Smooth muscle cell (in vitro differentiated cells): ENCODE data around the gene MYL10. TPM values are rescaled to one million over a fixed set of nuclear protein-coding genes. Genes with fewer than 3 reads are reported as not detected.
A peak's percentile ranks its signal among the peaks of the same experiment; 100 is the strongest.
"Not testable (repeated sequence)": the region's sequence is repeated elsewhere in the genome, so short reads cannot be mapped to it uniquely, and the experiment has no call there.

Experiments used
- DNase-seq: peaks from one replicate; lab custom pipeline; 2025; ENCODE audit not compliant: unreplicated experiment; lab: John Stamatoyannopoulos, UW
- H2AFZ ChIP-seq: fragments of 200-600 bp; sonication (generic); 2 replicates; pipeline ENCODE4 v1.6.0; 2016; ENCODE audit warnings: antibody characterized with exemption, low read depth, mild to moderate bottlenecking
- H3F3A ChIP-seq: fragments of 200-600 bp; sonication (generic); 2 replicates; pipeline ENCODE4 v1.6.0; 2017; ENCODE audit warnings: antibody characterized with exemption, low read depth
- H3K27ac ChIP-seq: fragments of 200-600 bp; sonication (generic); 2 replicates; pipeline ENCODE4 v1.5.1; 2016; ENCODE audit warnings: low read depth, mild to moderate bottlenecking
- H3K27me3 ChIP-seq: fragments of 200-600 bp; sonication (generic); 2 replicates; pipeline ENCODE4 v1.6.1; 2016; ENCODE audit warnings: low read depth, mild to moderate bottlenecking
- H3K36me3 ChIP-seq: fragments of 200-600 bp; sonication (generic); 2 replicates; pipeline ENCODE4 v1.5.1; 2016; ENCODE audit warnings: low read depth
- H3K4me1 ChIP-seq: fragments of 200-600 bp; sonication (generic); 2 replicates; pipeline ENCODE4 v1.5.1; 2016; ENCODE audit warnings: low read depth
- H3K4me2 ChIP-seq: fragments of 200-600 bp; sonication (generic); 2 replicates; pipeline ENCODE4 v1.6.0; 2016; ENCODE audit warnings: mild to moderate bottlenecking
- H3K4me3 ChIP-seq: fragments of 200-600 bp; sonication (generic); 2 replicates; pipeline ENCODE4 v1.5.1; 2016; ENCODE audit warnings: mild to moderate bottlenecking
- H3K79me2 ChIP-seq: fragments of 200-600 bp; sonication (generic); 2 replicates; pipeline ENCODE4 v1.6.0; 2016; ENCODE audit warnings: low read depth, mild to moderate bottlenecking
- H3K9ac ChIP-seq: fragments of 200-600 bp; sonication (generic); 2 replicates; pipeline ENCODE4 v1.6.0; 2016; ENCODE audit warnings: low read depth
- H3K9me3 ChIP-seq: fragments of 200-600 bp; sonication (generic); replicated peaks from 2 replicates; pipeline ENCODE4 v1.5.1; 2016; ENCODE audit warnings: low read depth
- H4K20me1 ChIP-seq: fragments of 200-600 bp; sonication (generic); 2 replicates; pipeline ENCODE4 v1.6.0; 2016; ENCODE audit warnings: low read depth
- WGBS: methylation state at CpG from one replicate; pipeline ENCODE4 v1.1.7; 2016; ENCODE audit warnings: low lambda C conversion rate; 5-methylcytosine and 5-hydroxymethylcytosine counted together
- polyA plus RNA-seq: library from polyadenylated mRNA; unstranded; fragments of >200 nt; fragmentation: Nextera tagmentation; extraction: Ambion mirVana; gene quantifications from 2 replicates; pipeline ENCODE4 v1.2.1, GENCODE V29; 2016
- total RNA-seq: library from RNA; depleted of rRNA; stranded (reverse); fragments of >200 nt; gene quantifications from 2 replicates; pipeline ENCODE4 v1.2.3, GENCODE V29; 2014
- TF ChIP-seq, protein P1 (sequence below): fragments of 200-600 bp; sonication (generic); IDR thresholded peaks from 2 replicates; pipeline ENCODE4 v1.5.1; 2017; ENCODE audit warnings: borderline replicate concordance, mild to moderate bottlenecking, antibody characterized with exemption; ENCODE audit not compliant: insufficient read depth, poor library complexity, severe bottlenecking

The MYL10 gene
- total and polyA plus RNA-seq, 2 experiments from 2014 or later: 5.3 to 32.7 TPM

DNA sequence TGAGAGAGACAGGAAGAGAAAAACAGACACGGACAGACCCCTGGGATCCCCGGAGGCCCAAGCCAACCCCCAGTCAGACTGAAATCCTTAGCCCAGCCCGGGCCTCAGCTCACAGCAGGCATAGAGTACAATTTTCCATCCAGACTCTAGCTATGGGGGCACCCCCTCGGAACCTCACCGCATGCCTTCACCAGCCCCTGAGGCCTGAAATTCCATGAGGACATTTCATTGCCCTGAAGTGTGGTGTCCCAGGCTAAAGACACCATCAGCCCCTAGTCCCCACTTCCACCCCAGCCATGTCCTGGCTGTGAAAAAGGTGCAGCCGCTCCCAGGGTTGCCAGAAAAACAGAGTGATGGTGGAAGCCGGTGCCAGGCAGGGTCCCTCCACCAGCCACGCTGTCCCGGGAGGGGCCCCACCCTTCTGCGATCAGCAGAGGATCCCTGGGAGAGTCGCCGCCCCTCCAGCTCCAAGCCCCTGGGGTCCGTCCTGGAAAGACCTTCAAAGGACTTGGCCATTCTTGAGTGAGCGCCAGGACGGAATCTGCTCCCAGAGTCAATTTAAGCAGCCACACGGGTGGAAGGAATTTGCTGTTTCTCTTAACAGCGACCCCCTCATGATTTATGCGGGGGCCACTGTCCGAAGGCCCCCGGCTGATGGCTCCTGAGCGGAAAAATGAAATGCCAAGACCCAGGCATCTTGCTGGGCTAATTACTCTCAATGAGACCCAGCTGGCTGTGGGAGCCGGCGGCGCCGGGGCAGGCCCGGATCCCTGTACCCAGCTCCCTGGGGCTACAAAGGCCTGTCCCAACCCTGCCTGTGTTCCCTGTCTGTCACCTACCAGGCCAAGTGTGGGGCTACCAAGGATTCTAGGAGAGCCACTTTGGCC lies 23.2 kb downstream of the MYL10 start:
- 74% methylated on average over 26 of the region's 26 CpGs for WGBS
- Histone ChIP-seq H3F3A (no peaks in the 10 kb centered on the region), H3K9ac (no peak overlapping the region), H3K9me3 (no peaks in the 10 kb centered on the region), H4K20me1 (no peaks in the 10 kb centered on the region), H3K4me2 (no peak overlapping the region), H2AFZ (no peak overlapping the region), H3K79me2 (no peaks in the 10 kb centered on the region), H3K4me1 (peaks cover 6% of the 10 kb centered on the region), H3K4me3 (no peak overlapping the region), H3K36me3 (no peaks in the 10 kb centered on the region), H3K27ac (peak overlapping the region; percentile 31), H3K27me3 (no peaks in the 10 kb centered on the region)
- TF ChIP-seq, protein P1, sequence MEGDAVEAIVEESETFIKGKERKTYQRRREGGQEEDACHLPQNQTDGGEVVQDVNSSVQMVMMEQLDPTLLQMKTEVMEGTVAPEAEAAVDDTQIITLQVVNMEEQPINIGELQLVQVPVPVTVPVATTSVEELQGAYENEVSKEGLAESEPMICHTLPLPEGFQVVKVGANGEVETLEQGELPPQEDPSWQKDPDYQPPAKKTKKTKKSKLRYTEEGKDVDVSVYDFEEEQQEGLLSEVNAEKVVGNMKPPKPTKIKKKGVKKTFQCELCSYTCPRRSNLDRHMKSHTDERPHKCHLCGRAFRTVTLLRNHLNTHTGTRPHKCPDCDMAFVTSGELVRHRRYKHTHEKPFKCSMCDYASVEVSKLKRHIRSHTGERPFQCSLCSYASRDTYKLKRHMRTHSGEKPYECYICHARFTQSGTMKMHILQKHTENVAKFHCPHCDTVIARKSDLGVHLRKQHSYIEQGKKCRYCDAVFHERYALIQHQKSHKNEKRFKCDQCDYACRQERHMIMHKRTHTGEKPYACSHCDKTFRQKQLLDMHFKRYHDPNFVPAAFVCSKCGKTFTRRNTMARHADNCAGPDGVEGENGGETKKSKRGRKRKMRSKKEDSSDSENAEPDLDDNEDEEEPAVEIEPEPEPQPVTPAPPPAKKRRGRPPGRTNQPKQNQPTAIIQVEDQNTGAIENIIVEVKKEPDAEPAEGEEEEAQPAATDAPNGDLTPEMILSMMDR: no peak
- DNase-seq: no peak

DNA sequence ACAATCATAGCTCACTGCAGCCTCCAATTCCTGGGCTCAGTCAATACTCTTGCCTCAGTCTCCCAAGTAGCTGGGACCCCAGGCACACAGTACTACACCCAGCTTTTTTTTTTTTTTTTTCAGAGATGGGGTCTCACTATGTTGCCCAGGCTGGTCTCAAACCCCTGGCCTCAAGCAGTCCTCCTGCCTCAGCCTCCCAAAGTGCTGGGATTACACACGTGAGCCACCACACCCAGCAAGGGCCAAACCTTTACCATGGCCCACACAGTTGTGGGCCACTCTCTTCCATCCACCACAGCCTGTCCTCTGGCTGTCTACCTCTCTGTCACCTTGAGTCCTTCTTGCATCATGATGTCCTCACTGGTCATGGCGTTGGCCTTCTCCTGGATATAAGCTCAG lies 24.2 kb downstream of the MYL10 start:
- 89% methylated on average over 2 of the region's 2 CpGs for WGBS

DNA sequence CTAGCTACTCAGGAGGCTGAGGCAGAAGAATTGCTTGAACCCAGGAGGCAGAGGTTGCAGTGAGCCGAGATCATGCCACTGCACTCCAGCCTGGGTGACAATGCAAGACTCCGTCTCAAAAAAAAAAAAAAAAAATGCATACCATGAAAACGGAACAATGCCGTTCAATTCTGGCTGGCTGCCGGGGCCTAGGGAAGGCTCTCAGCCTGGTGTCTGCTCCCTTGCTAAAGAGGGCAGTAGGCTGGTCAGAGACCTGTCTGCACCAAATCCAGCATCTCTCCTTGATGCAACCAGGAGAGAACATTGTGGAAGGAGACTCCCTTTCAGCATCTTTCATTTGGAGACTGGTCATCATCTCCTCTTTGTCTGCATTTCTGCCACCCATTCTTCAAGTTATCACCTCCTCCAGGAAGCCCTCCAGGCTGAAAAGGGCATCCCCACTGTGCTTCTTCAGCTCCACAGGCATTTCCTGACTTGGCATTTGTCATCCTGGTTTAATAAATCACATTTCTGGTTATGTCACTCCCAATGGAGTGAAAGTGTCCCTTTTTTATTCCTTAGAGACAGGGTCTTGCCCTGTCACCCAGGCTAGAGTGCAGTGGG lies 24.7 kb downstream of the MYL10 start:
- Histone ChIP-seq H4K20me1 (no peaks in the 10 kb centered on the region), H3K36me3 (no peaks in the 10 kb centered on the region), H3K4me1 (peaks cover 6% of the 10 kb centered on the region), H3K27ac (peak overlapping the region; percentile 98), H3K4me2 (no peak overlapping the region), H3F3A (no peaks in the 10 kb centered on the region), H3K79me2 (no peaks in the 10 kb centered on the region), H3K27me3 (no peaks in the 10 kb centered on the region), H3K9me3 (no peaks in the 10 kb centered on the region), H3K4me3 (no peak overlapping the region), H3K9ac (no peak overlapping the region), H2AFZ (no peak overlapping the region)
- DNase-seq: no peak
- 84% methylated on average over 5 of the region's 5 CpGs for WGBS
- TF ChIP-seq, protein P1: no peak

More for the DNA sequence above, 24.2 kb downstream of the MYL10 start:
- not testable (repeated sequence) for H3K4me1 ChIP-seq, DNase-seq, H3K9me3 ChIP-seq, H2AFZ ChIP-seq, H4K20me1 ChIP-seq, H3K27me3 ChIP-seq, H3K9ac ChIP-seq, H3K79me2 ChIP-seq, H3K4me3 ChIP-seq, H3K36me3 ChIP-seq, H3K4me2 ChIP-seq, H3F3A ChIP-seq
- H3K27ac ChIP-seq: peak overlapping the region; percentile 31

DNA sequence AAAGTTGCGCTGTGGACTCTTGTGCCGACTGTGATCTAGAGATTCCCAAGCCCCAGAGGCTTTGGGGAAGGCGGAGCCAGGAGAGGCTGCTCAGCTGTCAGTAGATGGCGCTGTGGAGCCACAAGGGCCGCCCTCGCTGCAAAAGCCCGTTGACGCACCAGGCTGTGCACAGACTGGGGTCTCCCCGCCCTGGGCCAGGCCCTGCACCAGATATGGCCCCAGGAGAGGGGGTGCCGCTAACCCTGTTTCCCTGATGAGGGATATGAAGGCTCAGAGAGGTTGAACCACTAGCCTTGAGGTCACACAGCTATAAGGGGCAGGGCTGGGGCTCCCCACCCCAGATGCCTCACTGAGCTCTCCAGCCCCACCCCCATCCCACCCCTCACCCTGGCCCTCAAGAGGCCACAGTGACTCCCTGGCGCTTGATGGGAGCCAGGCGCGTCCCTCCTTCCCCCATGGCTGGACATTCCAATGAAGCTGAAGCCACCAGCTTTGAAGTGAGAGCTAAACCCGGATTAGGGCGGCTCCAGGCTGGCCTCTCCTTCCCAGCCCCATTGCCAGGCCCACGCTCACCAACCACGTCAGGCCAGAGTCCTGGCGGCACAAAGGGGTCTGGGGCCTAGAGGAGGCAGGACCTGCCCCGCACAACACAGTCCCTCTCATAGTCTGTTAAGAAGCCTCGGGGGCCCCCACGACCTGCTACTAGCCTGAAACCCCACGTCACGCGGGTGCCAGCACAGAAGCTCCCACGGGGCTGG lies 26.4 kb downstream of the MYL10 start:
- whole genome bisulfite sequencing: 5% methylated on average over 25 of the region's 25 CpGs
- peak overlapping the region; percentile 88 for H3K9ac ChIP-seq
- H3K4me2 ChIP-seq: peak overlapping the region; percentile 45
- no peaks in the 10 kb centered on the region for H3K36me3 ChIP-seq
- no peaks in the 10 kb centered on the region for H3K9me3 ChIP-seq
- H3K27me3 ChIP-seq: no peaks in the 10 kb centered on the region
- TF ChIP-seq, protein P1: peak; percentile 94
- no peaks in the 10 kb centered on the region for H4K20me1 ChIP-seq
- H3K4me3 ChIP-seq: no peak overlapping the region
- H3K79me2 ChIP-seq: no peaks in the 10 kb centered on the region
- H2AFZ ChIP-seq: peak overlapping the region; percentile 30
- H3F3A ChIP-seq: no peaks in the 10 kb centered on the region
- peaks cover 6% of the 10 kb centered on the region for H3K4me1 ChIP-seq
- H3K27ac ChIP-seq: peak overlapping the region; percentile 98
- peak; percentile 79 for DNase-seq
